ENCODE data around the gene SF3A1. TPM values are rescaled to one million over a fixed set of nuclear protein-coding genes. Genes with fewer than 3 reads are reported as not detected.
"Not testable (repeated sequence)": the region's sequence is repeated elsewhere in the genome, so short reads cannot be mapped to it uniquely, and the experiment has no call there.

Gene SF3A1
- total and polyA plus RNA-seq, 4 donors, result 19.6 to 41.6 (median 23.9) TPM

GRCh38 chr22:30340911-30341685, 15.6 kb downstream of the SF3A1 start:
- peaks cover 0 to 5% (median 4%) of the 10 kb centered on the region in 4 donors for H3K4me1 ChIP-seq (ENCODE audit: control insufficient read depth in 4 of 4, insufficient read depth in 4 of 4, low read length in 3 of 4)
- TF ChIP-seq ZBTB33 (IDR thresholded peaks at IDR 0.05) (no peak), NR2F2 (IDR thresholded peaks at IDR 0.05) (no peak), REST (IDR thresholded peaks at IDR 0.05) (no peak), SP1 (IDR thresholded peaks at IDR 0.05) (no peak), MAX (IDR thresholded peaks at IDR 0.05) (no peak), GABPA (IDR thresholded peaks at IDR 0.05 in 1 of 2, conservative IDR thresholded peaks at IDR 0.05 in 1 of 2) (no peak), ATF3 (IDR thresholded peaks at IDR 0.05) (no peak), RXRA (IDR thresholded peaks at IDR 0.05) (no peak), HNF4A (conservative IDR thresholded peaks at IDR 0.05) (no peak)
- H3K9ac ChIP-seq (ENCODE audit: low read depth in 1 of 2, low read length in 2 of 2), result no peak overlapping the region
- H3K27ac ChIP-seq (ENCODE audit: low read depth in 1 of 2, low read length in 2 of 2), result no peak overlapping the region
- no peaks in the 10 kb centered on the region for H3K9me3 ChIP-seq (ENCODE audit: control insufficient read depth in 4 of 4, low read length in 3 of 4)
- H3K4me3 ChIP-seq (ENCODE audit: low read depth in 1 of 3, low read length in 3 of 3), result no peak overlapping the region
- DNase-seq (ENCODE audit: low spot score), result no peak
- peaks cover 47 to 96% (median 82%) of the 10 kb centered on the region in 4 donors for H3K36me3 ChIP-seq (ENCODE audit: control insufficient read depth in 4 of 4, insufficient read depth in 3 of 4, low read depth in 1 of 4, low read length in 3 of 4)
- H3K27me3 ChIP-seq (ENCODE audit: control insufficient read depth in 4 of 4, insufficient read depth in 4 of 4, low read length in 3 of 4), result no peaks in the 10 kb centered on the region
- 86% methylated on average over 16 of the region's 16 CpGs for WGBS

- Histone ChIP-seq H3K36me3 (ENCODE audit: control insufficient read depth in 4 of 4, insufficient read depth in 3 of 4, low read depth in 1 of 4, low read length in 3 of 4) (peaks cover 49 to 96% (median 82%) of the 10 kb centered on the region in 4 donors), H3K4me1 (ENCODE audit: control insufficient read depth in 4 of 4, insufficient read depth in 4 of 4, low read length in 3 of 4) (peaks cover 0 to 5% (median 4%) of the 10 kb centered on the region in 4 donors), H3K9me3 (ENCODE audit: control insufficient read depth in 4 of 4, low read length in 3 of 4) (no peaks in the 10 kb centered on the region), H3K27me3 (ENCODE audit: control insufficient read depth in 4 of 4, insufficient read depth in 4 of 4, low read length in 3 of 4) (no peaks in the 10 kb centered on the region), H3K4me3 (ENCODE audit: low read depth in 1 of 3, low read length in 3 of 3) (no peak overlapping the region), H3K27ac (ENCODE audit: low read depth in 1 of 2, low read length in 2 of 2) (no peak overlapping the region), H3K9ac (ENCODE audit: low read depth in 1 of 2, low read length in 2 of 2) (no peak overlapping the region)
- no peak for DNase-seq (ENCODE audit: low spot score)
- WGBS, result 95% methylated on average over 7 of the region's 7 CpGs
- TF ChIP-seq TAF1 (conservative IDR thresholded peaks at IDR 0.05) (no peak), YY1 (IDR thresholded peaks at IDR 0.05) (no peak), JUND (IDR thresholded peaks at IDR 0.05) (no peak), FOXA1 (IDR thresholded peaks at IDR 0.05) (no peak), RXRA (IDR thresholded peaks at IDR 0.05) (no peak), GABPA (IDR thresholded peaks at IDR 0.05 in 1 of 2, conservative IDR thresholded peaks at IDR 0.05 in 1 of 2) (no peak), ATF3 (IDR thresholded peaks at IDR 0.05) (no peak), ZBTB33 (IDR thresholded peaks at IDR 0.05) (no peak), CTCF (IDR thresholded peaks at IDR 0.05; ENCODE audit: low read depth, low read length, missing input control) (no peak), FOXA2 (IDR thresholded peaks at IDR 0.05) (no peak), HNF4G (IDR thresholded peaks at IDR 0.05) (no peak), RAD21 (IDR thresholded peaks at IDR 0.05) (no peak)
These were observed 17.9 kb downstream of the SF3A1 start for GRCh38 chr22:30338802-30339201.

- H3K27me3 ChIP-seq (ENCODE audit: control insufficient read depth in 4 of 4, insufficient read depth in 4 of 4, low read length in 3 of 4); DNase-seq (ENCODE audit: low spot score); H3K27ac ChIP-seq (ENCODE audit: low read depth in 1 of 2, low read length in 2 of 2); H3K9me3 ChIP-seq (ENCODE audit: control insufficient read depth in 4 of 4, low read length in 3 of 4); H3K4me3 ChIP-seq (ENCODE audit: low read depth in 1 of 3, low read length in 3 of 3); H3K9ac ChIP-seq (ENCODE audit: low read depth in 1 of 2, low read length in 2 of 2); H3K4me1 ChIP-seq (ENCODE audit: control insufficient read depth in 4 of 4, insufficient read depth in 4 of 4, low read length in 3 of 4): not testable (repeated sequence)
- 91% methylated on average over 9 of the region's 9 CpGs for WGBS
- peaks cover 51 to 96% (median 82%) of the 10 kb centered on the region in 4 donors for H3K36me3 ChIP-seq (ENCODE audit: control insufficient read depth in 4 of 4, insufficient read depth in 3 of 4, low read depth in 1 of 4, low read length in 3 of 4)
These were observed 18.4 kb downstream of the SF3A1 start for GRCh38 chr22:30338341-30338740.

Data from liver (tissue), 9 donors.